ENCODE data around the gene ARHGEF3.

DNA sequence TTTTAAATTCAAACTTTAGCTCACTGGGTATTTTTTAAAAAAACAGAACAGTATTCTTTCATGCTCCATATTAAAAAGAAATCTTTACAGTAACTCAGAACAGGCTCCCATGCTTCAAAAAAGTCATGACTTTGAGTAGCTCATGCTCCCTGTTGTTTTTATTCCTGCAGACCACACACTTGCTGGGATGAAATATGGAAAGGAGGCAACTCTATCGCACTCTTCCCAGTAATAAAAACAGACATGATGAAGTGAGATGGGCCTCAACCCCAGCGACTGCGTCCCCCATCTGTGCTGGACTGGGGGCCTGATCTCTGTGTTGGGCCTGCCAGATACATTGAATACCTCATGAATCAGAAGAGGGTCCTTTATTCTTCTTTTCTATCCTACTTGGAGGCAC is 58.9 kb downstream of the ARHGEF3 start:
- TF ChIP-seq, protein P1, sequence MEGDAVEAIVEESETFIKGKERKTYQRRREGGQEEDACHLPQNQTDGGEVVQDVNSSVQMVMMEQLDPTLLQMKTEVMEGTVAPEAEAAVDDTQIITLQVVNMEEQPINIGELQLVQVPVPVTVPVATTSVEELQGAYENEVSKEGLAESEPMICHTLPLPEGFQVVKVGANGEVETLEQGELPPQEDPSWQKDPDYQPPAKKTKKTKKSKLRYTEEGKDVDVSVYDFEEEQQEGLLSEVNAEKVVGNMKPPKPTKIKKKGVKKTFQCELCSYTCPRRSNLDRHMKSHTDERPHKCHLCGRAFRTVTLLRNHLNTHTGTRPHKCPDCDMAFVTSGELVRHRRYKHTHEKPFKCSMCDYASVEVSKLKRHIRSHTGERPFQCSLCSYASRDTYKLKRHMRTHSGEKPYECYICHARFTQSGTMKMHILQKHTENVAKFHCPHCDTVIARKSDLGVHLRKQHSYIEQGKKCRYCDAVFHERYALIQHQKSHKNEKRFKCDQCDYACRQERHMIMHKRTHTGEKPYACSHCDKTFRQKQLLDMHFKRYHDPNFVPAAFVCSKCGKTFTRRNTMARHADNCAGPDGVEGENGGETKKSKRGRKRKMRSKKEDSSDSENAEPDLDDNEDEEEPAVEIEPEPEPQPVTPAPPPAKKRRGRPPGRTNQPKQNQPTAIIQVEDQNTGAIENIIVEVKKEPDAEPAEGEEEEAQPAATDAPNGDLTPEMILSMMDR (IDR thresholded peaks at IDR 0.05): no peak
- no peak for TF ChIP-seq POLR2A (IDR thresholded peaks at IDR 0.05)

All from uterus (tissue), 2 donors.